Measurements from ENCODE around the gene TRIM63. TPM values are rescaled to one million over a fixed set of nuclear protein-coding genes. Genes with fewer than 3 reads are reported as not detected.

Gene TRIM63
- total and polyA plus RNA-seq, 2 experiments from 2014 or later, result 29.4 to 32.8 TPM

DNA sequence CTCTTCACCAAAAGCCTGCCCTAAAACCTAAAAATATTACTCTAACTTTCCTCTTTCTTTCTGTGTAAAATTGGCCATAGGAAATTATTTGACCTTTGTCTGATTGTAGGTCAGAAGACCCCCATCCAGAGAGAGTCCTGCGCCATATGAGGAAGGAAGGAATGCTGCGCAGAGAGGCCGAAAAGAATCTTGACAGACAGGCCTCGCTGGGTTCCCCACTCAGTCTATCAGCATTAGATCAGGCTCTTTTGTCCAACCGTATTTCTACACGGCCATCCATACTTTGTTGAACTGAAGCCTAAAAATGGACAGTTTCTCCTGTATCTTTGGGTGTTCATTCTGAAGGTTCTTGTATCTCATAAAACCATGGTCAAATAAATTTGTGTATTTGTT is 17.2 kb downstream of the TRIM63 start:
- TF ChIP-seq, protein P1, sequence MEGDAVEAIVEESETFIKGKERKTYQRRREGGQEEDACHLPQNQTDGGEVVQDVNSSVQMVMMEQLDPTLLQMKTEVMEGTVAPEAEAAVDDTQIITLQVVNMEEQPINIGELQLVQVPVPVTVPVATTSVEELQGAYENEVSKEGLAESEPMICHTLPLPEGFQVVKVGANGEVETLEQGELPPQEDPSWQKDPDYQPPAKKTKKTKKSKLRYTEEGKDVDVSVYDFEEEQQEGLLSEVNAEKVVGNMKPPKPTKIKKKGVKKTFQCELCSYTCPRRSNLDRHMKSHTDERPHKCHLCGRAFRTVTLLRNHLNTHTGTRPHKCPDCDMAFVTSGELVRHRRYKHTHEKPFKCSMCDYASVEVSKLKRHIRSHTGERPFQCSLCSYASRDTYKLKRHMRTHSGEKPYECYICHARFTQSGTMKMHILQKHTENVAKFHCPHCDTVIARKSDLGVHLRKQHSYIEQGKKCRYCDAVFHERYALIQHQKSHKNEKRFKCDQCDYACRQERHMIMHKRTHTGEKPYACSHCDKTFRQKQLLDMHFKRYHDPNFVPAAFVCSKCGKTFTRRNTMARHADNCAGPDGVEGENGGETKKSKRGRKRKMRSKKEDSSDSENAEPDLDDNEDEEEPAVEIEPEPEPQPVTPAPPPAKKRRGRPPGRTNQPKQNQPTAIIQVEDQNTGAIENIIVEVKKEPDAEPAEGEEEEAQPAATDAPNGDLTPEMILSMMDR (IDR thresholded peaks at IDR 0.05; ENCODE audit: low read depth, low read length), result no peak
- Histone ChIP-seq H3K36me3 (peaks cover 22% of the 10 kb centered on the region), H3K4me3 (no peak overlapping the region), H3K9me3 (ENCODE audit: low read depth) (no peaks in the 10 kb centered on the region), H3K4me1 (ENCODE audit: low read depth) (peaks cover 6% of the 10 kb centered on the region), H3K27ac (no peak overlapping the region), H3K27me3 (peaks cover 45% of the 10 kb centered on the region)
- DNase-seq (ENCODE audit: low read depth in 1 of 2, low spot score in 1 of 2), result no peak

DNA sequence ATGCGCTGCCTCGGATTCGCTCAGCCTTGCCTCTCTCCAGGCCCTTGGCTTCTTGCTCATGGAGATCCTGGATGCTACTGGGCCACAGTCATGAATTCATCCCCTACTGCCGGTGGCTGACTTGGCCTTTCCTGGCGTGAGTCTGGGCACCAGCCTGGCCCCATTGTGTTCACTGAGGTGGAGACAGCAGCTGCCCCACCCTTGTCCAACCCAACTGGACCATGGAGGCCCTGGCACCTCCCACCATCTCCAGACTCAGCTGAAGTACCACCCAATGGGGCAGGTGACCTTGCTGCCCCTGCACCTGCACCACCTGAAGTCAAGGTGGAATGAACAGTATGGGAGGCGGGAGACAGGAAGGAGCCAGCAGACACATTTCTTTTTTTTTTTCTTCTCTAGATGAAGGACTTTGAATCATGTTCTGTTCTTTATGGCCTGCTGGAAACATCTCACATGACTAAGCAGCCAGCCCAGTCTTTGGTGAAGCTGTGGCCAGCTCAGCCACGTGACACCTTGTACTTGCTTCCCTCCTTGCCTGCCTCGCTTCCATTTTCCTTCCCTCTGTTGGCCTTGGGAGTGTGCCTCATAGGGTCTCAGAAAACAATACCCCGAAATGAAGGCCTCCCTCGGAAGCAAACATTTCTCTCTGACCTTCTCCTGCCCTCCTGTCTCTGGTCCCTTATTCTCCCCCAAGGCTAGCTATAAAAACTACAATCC is 17.7 kb downstream of the TRIM63 start:
- DNase-seq (ENCODE audit: low read depth in 1 of 2, low spot score in 1 of 2), result no peak
- Histone ChIP-seq H3K27me3 (peaks cover 51% of the 10 kb centered on the region), H3K9me3 (ENCODE audit: low read depth) (no peaks in the 10 kb centered on the region), H3K36me3 (peaks cover 20% of the 10 kb centered on the region), H3K4me1 (ENCODE audit: low read depth) (peaks cover 6% of the 10 kb centered on the region), H3K27ac (no peak overlapping the region), H3K4me3 (no peak overlapping the region)
- TF ChIP-seq, protein P1 (IDR thresholded peaks at IDR 0.05; ENCODE audit: low read depth, low read length), result no peak

DNA sequence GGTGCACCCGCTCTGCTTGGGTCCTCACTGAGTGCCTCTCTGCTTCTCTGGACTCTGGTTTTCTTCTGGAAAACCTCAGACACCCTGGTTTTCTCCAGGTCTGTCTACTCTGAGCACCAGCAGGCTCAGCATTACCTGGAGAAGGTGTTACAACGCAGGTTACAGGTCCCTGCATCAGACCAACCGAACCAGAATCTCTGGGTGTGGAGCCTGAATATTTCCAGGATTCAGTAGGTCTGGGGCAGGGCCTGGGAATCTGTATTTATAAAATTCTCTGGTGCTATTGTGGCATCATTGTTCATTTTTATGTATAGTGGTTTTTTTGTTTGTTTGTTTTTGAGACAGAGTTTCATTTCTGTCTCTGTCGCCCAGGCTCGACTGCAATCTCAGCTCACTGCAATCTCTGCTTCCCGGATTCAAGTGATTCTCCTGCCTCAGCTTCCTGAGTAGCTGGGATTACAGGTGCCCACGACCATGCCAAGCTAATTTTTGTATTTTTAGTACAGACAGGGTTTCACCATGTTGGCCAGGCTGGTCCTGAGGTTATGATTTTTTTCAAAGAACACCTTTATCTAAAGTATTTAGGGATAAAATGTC is 20.1 kb downstream of the TRIM63 start:
- Histone ChIP-seq H3K27me3 (peaks cover 62% of the 10 kb centered on the region), H3K27ac (no peak overlapping the region), H3K9me3 (ENCODE audit: low read depth) (no peaks in the 10 kb centered on the region), H3K4me3 (no peak overlapping the region), H3K4me1 (ENCODE audit: low read depth) (peaks cover 11% of the 10 kb centered on the region), H3K36me3 (peaks cover 5% of the 10 kb centered on the region)
- DNase-seq (ENCODE audit: low read depth in 1 of 2, low spot score in 1 of 2), result no peak
- TF ChIP-seq, protein P1 (IDR thresholded peaks at IDR 0.05; ENCODE audit: low read depth, low read length), result no peak

DNA sequence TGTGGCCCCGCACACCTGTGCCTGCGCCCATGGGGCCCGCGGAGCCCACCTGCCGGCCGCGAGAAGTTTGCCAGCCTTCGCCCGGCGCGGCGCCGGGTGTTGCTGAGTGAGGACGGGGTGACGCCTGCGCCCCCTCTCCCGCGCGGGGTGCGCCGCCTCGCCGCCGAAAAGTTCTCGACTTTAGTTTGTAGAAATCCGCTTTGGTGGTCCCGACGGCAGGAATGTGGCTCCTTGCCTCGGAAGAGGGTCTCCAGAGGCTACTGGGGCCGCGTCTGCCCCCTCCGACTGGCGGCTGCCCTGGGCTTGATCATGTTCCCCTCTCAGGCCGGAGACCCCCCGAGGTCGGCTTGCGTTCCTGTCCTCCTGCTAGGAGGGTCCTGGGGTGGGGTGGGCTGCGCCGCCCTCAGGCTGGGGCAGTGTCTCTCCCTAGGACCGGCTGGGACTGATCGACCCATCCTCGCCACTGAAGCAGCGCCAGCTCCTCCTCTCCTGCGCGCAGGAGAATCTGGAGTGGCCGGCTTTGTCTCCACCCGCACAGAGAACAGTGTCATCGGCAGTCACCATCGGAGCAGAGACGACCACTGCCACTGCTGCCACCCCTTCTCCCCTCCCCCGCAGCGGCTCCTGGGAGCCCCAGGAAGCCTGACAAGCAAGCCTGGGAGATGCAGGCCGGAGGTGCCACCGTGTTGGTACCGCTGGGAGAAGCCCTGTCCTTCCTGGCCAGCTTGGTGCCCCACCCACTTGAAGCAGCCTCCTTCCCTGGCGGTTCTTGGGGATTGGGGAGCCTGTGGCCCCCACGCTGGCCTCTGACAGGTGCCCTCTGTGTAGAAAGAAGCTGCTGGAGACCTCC is 21.0 kb downstream of the TRIM63 start:
- Histone ChIP-seq H3K4me3 (peak overlapping the region; percentile 15), H3K9me3 (ENCODE audit: low read depth) (no peaks in the 10 kb centered on the region), H3K36me3 (peaks cover 2% of the 10 kb centered on the region)

DNA sequence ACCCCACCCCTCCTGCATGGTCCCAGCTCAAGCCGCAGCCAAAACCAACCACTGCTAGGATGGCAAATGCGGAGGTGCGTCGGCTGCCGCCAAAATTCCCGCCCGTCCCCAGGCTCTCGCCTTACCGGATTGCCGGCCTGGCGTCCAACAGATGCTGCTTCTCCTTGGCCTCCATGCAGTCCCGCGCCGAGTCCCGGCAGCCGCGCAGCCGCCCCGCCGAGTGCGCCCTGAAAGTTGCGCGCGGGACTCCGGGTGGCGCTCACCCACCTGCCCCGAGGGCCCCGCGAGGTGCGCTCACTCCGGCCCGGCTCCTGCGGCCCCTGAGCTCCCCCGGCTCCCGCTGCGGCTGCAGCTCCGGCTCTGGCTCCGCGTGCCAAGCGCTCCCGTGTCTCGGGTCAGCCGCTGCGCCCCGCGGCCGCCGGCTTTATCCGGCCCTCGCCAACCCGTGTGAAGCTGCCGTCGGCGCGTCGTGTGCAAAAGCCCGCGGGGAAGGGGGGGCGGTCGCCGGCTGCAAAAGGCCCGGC is 21.6 kb downstream of the TRIM63 start, which contains the start of gene SLC30A2:
TSS of gene SLC30A2 (minus strand) at position 397 of the 524 bp plus-strand sequence. CDS start at position 175, 222 bp downstream.
- H3K4me1 ChIP-seq (ENCODE audit: low read depth), result peaks cover 11% of the 10 kb centered on the region
- peaks cover 66% of the 10 kb centered on the region for H3K27me3 ChIP-seq
- H3K9me3 ChIP-seq (ENCODE audit: low read depth), result no peaks in the 10 kb centered on the region
- TF ChIP-seq, protein P1 (IDR thresholded peaks at IDR 0.05; ENCODE audit: low read depth, low read length), result no peak
- no peaks in the 10 kb centered on the region for H3K36me3 ChIP-seq
- peak in 1 of 2 donors; percentile 57 for DNase-seq (ENCODE audit: low read depth in 1 of 2, low spot score in 1 of 2)
- no peak within 1 kb of the TSS for H3K27ac ChIP-seq
- H3K4me3 ChIP-seq, result peak within 1 kb of the TSS; percentile 15

More for the DNA sequence above, 21.0 kb downstream of the TRIM63 start:
- Histone ChIP-seq H3K27ac (no peak overlapping the region), H3K4me1 (ENCODE audit: low read depth) (peaks cover 11% of the 10 kb centered on the region), H3K27me3 (peaks cover 66% of the 10 kb centered on the region)
- no peak for DNase-seq (ENCODE audit: low read depth in 1 of 2, low spot score in 1 of 2)
- TF ChIP-seq, protein P1 (IDR thresholded peaks at IDR 0.05; ENCODE audit: low read depth, low read length), result no peak
